G401 (cell line): ENCODE results near the gene HCN4. TPM values are rescaled to one million over a fixed set of nuclear protein-coding genes. Genes with fewer than 3 reads are reported as not detected.
"Not testable (repeated sequence)": the region's sequence is repeated elsewhere in the genome, so short reads cannot be mapped to it uniquely, and the experiment has no call there.

ENCODE experiments used
- DNase-seq: peaks from one replicate; pipeline ENCODE4 v3.0.0-alpha.2; 2015; ENCODE audit warnings: low spot score
- in situ Hi-C: cut with HindIII; loops from 2 replicates; pipeline ENCODE4 v1.10.0; 2016; ENCODE audit warnings: low sequenced_read_pairs, mixed read lengths
- total RNA-seq: library from RNA; depleted of rRNA; stranded (reverse); fragments of >200 nt; shearing (Covaris generic); gene quantifications from 2 replicates; pipeline ENCODE4 v1.2.3, GENCODE V29; 2014; rRNA removed

The HCN4 gene
- not detected in 2 replicates for total RNA-seq

DNA sequence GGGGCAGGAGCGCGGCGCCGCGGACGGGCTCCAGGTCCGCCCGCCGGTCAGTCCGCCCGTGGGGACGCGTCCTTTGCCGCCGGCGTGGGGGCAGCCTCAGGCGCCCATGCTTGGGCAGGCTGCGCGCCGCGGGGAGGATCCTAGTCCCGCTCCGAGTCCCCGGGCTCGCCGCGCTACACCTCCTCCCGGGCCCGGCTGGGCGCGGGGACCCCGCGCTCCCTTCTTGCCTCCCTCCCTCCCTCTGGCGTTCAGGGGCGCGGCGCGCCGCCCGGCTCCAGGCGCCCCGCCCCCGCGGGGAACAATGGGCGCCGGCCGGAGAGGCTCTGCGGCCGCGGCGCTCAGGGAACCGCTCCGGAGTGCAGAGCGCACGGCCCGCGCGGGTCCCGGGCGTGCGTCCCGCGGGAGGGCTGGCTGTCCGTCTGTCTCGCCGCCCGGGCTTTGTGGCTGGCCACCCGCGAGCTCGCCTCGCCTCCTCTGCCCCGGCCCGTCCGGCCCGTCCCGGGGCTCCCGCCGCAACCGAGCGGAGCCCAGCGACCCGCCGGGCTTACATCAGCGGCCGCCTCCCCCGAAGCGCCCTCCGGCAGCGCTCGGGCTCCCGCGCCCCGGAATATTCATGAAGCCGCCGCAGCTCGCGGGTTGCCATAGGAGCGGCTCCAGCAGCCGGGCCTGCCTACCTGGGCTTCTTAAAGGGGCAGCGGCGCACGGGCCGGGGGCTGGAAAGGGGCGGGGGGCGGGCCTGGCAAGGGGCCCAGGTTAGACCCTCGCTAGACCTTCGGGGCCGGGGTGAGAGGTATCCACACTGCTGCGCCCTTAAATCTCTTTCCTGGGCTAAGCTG is at the start of gene HCN4:
HCN4 (minus strand) TSS at position 658 of the 836 bp plus-strand sequence. CDS start 688 bp downstream, outside the sequence.
- in situ Hi-C loops = no loop called here
- no peak for DNase-seq

- in situ Hi-C loops = no loop called here
- DNase-seq = peak; percentile 66
These were observed 46.1 kb upstream of the HCN4 start for GRCh38 chr15:73414876-73415275.

DNA sequence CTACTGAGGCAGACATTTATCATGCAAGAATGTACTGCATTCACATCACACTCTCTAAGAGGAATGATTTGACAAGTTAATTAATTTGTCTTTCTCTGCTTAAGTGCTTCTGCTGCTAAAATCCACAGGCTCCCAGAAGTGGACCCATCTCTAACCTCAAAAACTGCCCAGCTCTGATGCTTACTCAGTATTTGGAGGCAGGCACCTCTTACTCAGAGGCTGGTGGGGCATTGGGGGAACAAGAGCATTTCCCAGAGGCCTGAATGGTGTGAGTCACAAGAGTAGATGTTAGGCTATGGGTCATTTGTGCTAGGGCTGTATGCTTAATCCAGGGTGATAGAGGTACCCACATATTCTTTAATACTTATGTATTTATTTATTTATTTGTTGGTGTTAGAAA is 34.4 kb upstream of the HCN4 start:
- in situ Hi-C loops = no loop called here
- DNase-seq = no peak

- in situ Hi-C loops, DNase-seq: not testable (repeated sequence)
These were observed 31.5 kb upstream of the HCN4 start for GRCh38 chr15:73400222-73400621.

GRCh38 chr15:73398861-73399260 is 30.1 kb upstream of the HCN4 start:
- no peak for DNase-seq
- in situ Hi-C loops = no loop called here

GRCh38 chr15:73397461-73397860 is 28.7 kb upstream of the HCN4 start:
- in situ Hi-C loops = no loop called here
- DNase-seq = no peak

GRCh38 chr15:73395671-73396070 is 26.9 kb upstream of the HCN4 start:
- no peak for DNase-seq
- in situ Hi-C loops = no loop called here

DNA sequence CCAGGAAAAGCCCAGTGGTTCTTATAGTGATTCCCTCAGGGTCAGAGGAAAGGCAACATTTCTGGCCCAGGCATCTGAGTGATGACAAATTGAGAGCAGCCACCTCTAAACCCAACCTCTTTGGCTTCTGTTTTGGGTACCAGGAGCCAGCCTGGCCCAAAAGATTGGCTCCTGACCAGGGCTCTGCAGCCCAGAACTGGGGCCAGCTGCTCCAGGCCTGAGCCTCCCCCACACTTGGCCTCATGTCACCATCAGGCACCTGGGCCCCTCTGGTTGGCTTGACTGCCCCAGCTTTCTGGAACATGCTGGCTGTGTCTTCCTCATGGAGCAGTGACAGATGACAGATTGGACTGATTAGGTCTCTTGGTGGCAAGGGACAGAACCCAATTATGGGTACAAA is 26.0 kb upstream of the HCN4 start:
- DNase-seq = peak; percentile 87
- in situ Hi-C loops = no loop called here

- in situ Hi-C loops = no loop called here
- DNase-seq = no peak
These were observed 24.6 kb upstream of the HCN4 start for GRCh38 chr15:73393336-73393735.

GRCh38 chr15:73392025-73392424 is 23.3 kb upstream of the HCN4 start:
- in situ Hi-C loops = no loop called here
- DNase-seq = no peak

- in situ Hi-C loops = no loop called here
- no peak for DNase-seq
These were observed 22.5 kb upstream of the HCN4 start for GRCh38 chr15:73391128-73391872.

GRCh38 chr15:73389971-73390544 is 21.3 kb upstream of the HCN4 start:
- in situ Hi-C loops = no loop called here
- no peak for DNase-seq

DNA sequence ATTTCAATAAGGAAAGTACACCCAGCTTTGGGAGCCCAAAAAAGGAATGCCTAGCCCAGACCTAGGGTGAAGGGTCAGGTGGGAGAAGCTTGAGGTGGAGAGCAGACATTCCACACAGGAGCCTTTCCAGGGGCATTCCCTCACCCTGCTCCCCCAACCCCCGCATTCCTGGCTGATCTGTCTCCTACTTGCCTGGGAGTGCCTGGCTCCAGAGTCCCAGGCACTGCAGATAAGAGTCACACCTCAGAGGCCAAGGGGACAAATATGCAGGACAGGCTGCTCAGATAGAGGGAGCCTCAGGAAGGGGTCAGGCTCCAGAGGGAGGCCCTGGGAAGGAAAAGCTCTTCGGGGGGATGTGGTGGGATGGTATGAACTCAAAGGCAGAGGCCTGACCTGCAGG is 20.8 kb upstream of the HCN4 start:
- in situ Hi-C loops = no loop called here
- no peak for DNase-seq

- in situ Hi-C loops = no loop called here
- no peak for DNase-seq
These were observed 19.6 kb upstream of the HCN4 start for GRCh38 chr15:73388256-73388781.

DNA sequence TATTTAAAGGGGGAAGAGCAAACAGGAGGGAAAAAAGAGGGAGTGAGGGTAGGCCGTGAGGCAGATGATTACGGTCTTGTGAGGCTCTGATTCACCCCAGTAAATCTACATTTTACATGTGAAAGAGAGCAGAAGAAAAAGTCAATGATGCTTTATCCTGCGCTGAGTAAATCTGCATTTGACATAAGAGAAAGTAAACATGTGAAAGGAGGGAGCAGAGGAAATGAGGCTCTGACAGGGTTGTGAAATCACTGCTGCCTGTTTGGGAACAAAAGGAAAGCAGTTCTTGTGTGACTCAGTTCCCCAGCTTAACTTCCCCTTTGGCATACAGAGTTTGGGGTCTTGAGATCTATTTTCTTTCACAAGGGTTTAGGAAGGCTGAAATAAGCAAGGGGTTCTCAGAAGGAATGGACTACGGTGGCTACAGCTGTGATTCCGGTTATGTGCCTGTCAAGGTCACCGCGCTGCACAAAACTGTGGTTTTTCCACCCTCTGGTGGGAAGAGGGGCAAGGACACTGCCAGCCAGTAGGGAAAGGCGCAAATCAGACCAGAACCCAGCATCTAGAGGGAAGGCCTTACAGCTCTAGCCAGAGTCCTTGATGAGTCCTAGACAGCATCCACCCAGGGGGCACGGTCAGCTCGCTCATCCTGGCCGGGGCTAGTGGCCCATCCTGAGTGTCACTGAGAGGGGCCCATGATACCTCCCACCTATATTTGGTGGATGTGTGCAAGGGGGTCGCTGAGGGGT is 18.9 kb upstream of the HCN4 start:
- in situ Hi-C loops = no loop called here
- DNase-seq = no peak

GRCh38 chr15:73386886-73387506 is 18.2 kb upstream of the HCN4 start:
- DNase-seq = no peak
- in situ Hi-C loops = no loop called here

DNA sequence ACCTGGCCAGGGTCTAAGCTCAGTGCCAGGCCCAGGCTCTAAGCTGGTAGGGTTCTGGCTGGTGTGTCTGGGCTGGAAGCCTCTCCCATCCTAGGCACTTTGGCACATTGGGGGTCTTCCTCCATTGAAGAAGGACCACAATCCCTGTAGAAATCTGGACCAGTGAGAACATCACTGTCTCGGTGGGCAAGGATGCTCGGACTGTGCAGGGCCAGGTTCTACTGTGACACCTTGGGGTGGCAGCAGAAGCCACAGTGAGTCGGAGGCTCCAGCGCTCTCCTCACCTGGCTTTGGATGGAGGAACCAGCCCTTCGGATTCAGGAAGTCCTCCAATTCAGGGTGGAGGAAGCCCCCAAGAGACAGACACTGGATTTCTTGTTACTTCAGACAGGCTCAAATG is 17.5 kb upstream of the HCN4 start:
- in situ Hi-C loops = no loop called here
- no peak for DNase-seq

- in situ Hi-C loops = no loop called here
- no peak for DNase-seq
These were observed 16.4 kb upstream of the HCN4 start for GRCh38 chr15:73385205-73385604.
